Astrocyte (in vitro differentiated cells and primary cell): ENCODE data around the gene MZB1. TPM values are rescaled to one million over a fixed set of nuclear protein-coding genes. Genes with fewer than 3 reads are reported as not detected.

Experiments
- DNase-seq: peaks from one replicate; pipeline ENCODE4 v3.0.0-alpha.2; 2010; ENCODE audit warnings: low read depth
- FAIRE-seq: peaks from 2 replicates; lab custom pipeline; 2011; peaks lifted over from hg19 to GRCh38; lab: Jason Lieb, UNC
- H2AFZ ChIP-seq: 2 replicates; pipeline ENCODE4 v1.6.0; 2012; ENCODE audit warnings: low read depth, low read length, inconsistent platforms
- H3K27ac ChIP-seq: 2 replicates; pipeline ENCODE4 v1.5.1; 2011; ENCODE audit warnings: low read depth, low read length, inconsistent platforms
- H3K27me3 ChIP-seq: 2 replicates; pipeline ENCODE4 v1.6.0; 2011; ENCODE audit warnings: low read length, inconsistent platforms; ENCODE audit not compliant: insufficient read depth
- H3K36me3 ChIP-seq: 2 replicates; pipeline ENCODE4 v1.5.1; 2011; ENCODE audit warnings: low read length, inconsistent platforms; ENCODE audit not compliant: insufficient read depth
- H3K4me1 ChIP-seq: 2 replicates; pipeline ENCODE4 v1.5.1; 2011; ENCODE audit warnings: low read length, inconsistent platforms; ENCODE audit not compliant: insufficient read depth
- H3K4me2 ChIP-seq: 2 replicates; pipeline ENCODE4 v1.6.0; 2012; ENCODE audit warnings: low read length, inconsistent platforms
- H3K4me3 ChIP-seq: 2 replicates; pipeline ENCODE4 v1.5.1; 2011; ENCODE audit warnings: low read depth, mild to moderate bottlenecking, low read length, inconsistent platforms; ENCODE audit not compliant: insufficient read depth
- H3K79me2 ChIP-seq: 2 replicates; pipeline ENCODE4 v1.6.0; 2012; ENCODE audit warnings: mild to moderate bottlenecking, low read length, inconsistent platforms; ENCODE audit not compliant: insufficient read depth
- H3K9ac ChIP-seq: 2 replicates; pipeline ENCODE4 v1.6.0; 2012; ENCODE audit warnings: mild to moderate bottlenecking, low read length, inconsistent platforms
- H3K9me3 ChIP-seq: 2 replicates; pipeline ENCODE4 v1.5.1; 2012; ENCODE audit warnings: low read depth, mild to moderate bottlenecking, low read length, inconsistent platforms; ENCODE audit not compliant: insufficient read depth
- H4K20me1 ChIP-seq: 2 replicates; pipeline ENCODE4 v1.6.0; 2012; ENCODE audit warnings: low read length, inconsistent platforms; ENCODE audit not compliant: insufficient read depth
- H3K27ac Mint-ChIP-seq: one replicate; pipeline ENCODE4 v1.8.0; 2021; ENCODE audit warnings: mild to moderate bottlenecking, mixed read lengths; ENCODE audit not compliant: unreplicated experiment
- H3K27me3 Mint-ChIP-seq: one replicate; pipeline ENCODE4 v1.8.0; 2021; ENCODE audit warnings: low read depth, mixed read lengths; ENCODE audit not compliant: unreplicated experiment
- H3K36me3 Mint-ChIP-seq: one replicate; pipeline ENCODE4 v1.8.0; 2021; ENCODE audit warnings: low read depth, mixed read lengths; ENCODE audit not compliant: unreplicated experiment
- H3K4me1 Mint-ChIP-seq: one replicate; pipeline ENCODE4 v1.8.0; 2021; ENCODE audit warnings: low read depth, mixed read lengths; ENCODE audit not compliant: unreplicated experiment
- H3K4me3 Mint-ChIP-seq: one replicate; pipeline ENCODE4 v1.8.0; 2021; ENCODE audit warnings: mild to moderate bottlenecking, moderate library complexity, mixed read lengths; ENCODE audit not compliant: unreplicated experiment
- H3K9me3 Mint-ChIP-seq: one replicate; pipeline ENCODE4 v1.8.0; 2021; ENCODE audit warnings: mild to moderate bottlenecking, mixed read lengths; ENCODE audit not compliant: unreplicated experiment
- CTCF ChIP-seq: IDR thresholded peaks from 2 replicates; pipeline ENCODE4 v1.5.1; 2011; ENCODE audit warnings: low read depth, mild to moderate bottlenecking, inconsistent platforms, low read length, moderate library complexity; ENCODE audit not compliant: insufficient read depth
- EZH2 ChIP-seq: IDR thresholded peaks from 2 replicates; pipeline ENCODE4 v1.6.1; 2012; ENCODE audit warnings: mild to moderate bottlenecking, low read length, inconsistent platforms; ENCODE audit not compliant: insufficient read depth
- total RNA-seq: library from RNA; stranded (reverse); gene quantifications from 2 replicates; pipeline ENCODE4 v1.2.1, GENCODE V29; 2021

MZB1 gene
- total RNA-seq, 1 donor from 2014 or later = not detected

GRCh38 chr5:139393497-139394122 is 3.9 kb upstream of the MZB1 start:
- no peak overlapping the region for H3K27ac Mint-ChIP-seq
- Histone ChIP-seq H2AFZ (peak overlapping the region; percentile 71), H3K79me2 (no peaks in the 10 kb centered on the region)

GRCh38 chr5:139392678-139393496 is 3.2 kb upstream of the MZB1 start:
- peak overlapping the region; percentile 49 for H3K4me3 ChIP-seq
- H3K4me3 Mint-ChIP-seq = no peak overlapping the region
- no peaks in the 10 kb centered on the region for H3K9me3 ChIP-seq
- peak overlapping the region; percentile 31 for H3K9ac ChIP-seq
- peaks cover 12% of the 10 kb centered on the region for H3K4me1 ChIP-seq
- H3K36me3 ChIP-seq = no peaks in the 10 kb centered on the region
- H3K27me3 ChIP-seq = peaks cover 18% of the 10 kb centered on the region
- peaks cover 28% of the 10 kb centered on the region for H3K27me3 Mint-ChIP-seq
- TF ChIP-seq EZH2 = peak; percentile 51
- TF ChIP-seq CTCF = peak; percentile 16
- FAIRE-seq (no peak), DNase-seq (no peak)
- no peaks in the 10 kb centered on the region for H3K79me2 ChIP-seq
- no peak overlapping the region for H3K27ac Mint-ChIP-seq
- no peak overlapping the region for H3K27ac ChIP-seq
- peaks cover 4% of the 10 kb centered on the region for H3K4me1 Mint-ChIP-seq
- H3K4me2 ChIP-seq = peak overlapping the region; percentile 81
- H3K36me3 Mint-ChIP-seq = peaks cover 6% of the 10 kb centered on the region
- H4K20me1 ChIP-seq = peaks cover 3% of the 10 kb centered on the region
- H2AFZ ChIP-seq = peak overlapping the region; percentile 71
- no peaks in the 10 kb centered on the region for H3K9me3 Mint-ChIP-seq

More at GRCh38 chr5:139393497-139394122, 3.9 kb upstream of the MZB1 start:
- no peak for FAIRE-seq
- H4K20me1 ChIP-seq = peaks cover 3% of the 10 kb centered on the region
- peaks cover 14% of the 10 kb centered on the region for H3K4me1 ChIP-seq
- H3K9me3 Mint-ChIP-seq = no peaks in the 10 kb centered on the region
- H3K9me3 ChIP-seq = no peaks in the 10 kb centered on the region
- TF ChIP-seq CTCF (no peak), EZH2 (peak; percentile 33)
- H3K4me2 ChIP-seq = peak overlapping the region; percentile 81
- no peak overlapping the region for H3K27ac ChIP-seq
- H3K4me3 ChIP-seq = peak overlapping the region; percentile 49
- H3K36me3 Mint-ChIP-seq = peaks cover 6% of the 10 kb centered on the region
- H3K36me3 ChIP-seq = no peaks in the 10 kb centered on the region
- no peak for DNase-seq
- H3K27me3 ChIP-seq = peaks cover 18% of the 10 kb centered on the region
- H3K9ac ChIP-seq = peak overlapping the region; percentile 9
- H3K4me3 Mint-ChIP-seq = no peak overlapping the region
- H3K27me3 Mint-ChIP-seq = peaks cover 28% of the 10 kb centered on the region
- H3K4me1 Mint-ChIP-seq = peaks cover 4% of the 10 kb centered on the region
